GM21447 (cell line): ENCODE results near the gene KRTAP12-2.
"Not testable (repeated sequence)": the region's sequence is repeated elsewhere in the genome, so short reads cannot be mapped to it uniquely, and the experiment has no call there.

ENCODE experiments used
- ATAC-seq: cut with Tn5 transposase; IDR thresholded peaks from one replicate; pipeline ENCODE4 v1.9.1; 2021; ENCODE audit not compliant: unreplicated experiment

The KRTAP12-2 gene

DNA sequence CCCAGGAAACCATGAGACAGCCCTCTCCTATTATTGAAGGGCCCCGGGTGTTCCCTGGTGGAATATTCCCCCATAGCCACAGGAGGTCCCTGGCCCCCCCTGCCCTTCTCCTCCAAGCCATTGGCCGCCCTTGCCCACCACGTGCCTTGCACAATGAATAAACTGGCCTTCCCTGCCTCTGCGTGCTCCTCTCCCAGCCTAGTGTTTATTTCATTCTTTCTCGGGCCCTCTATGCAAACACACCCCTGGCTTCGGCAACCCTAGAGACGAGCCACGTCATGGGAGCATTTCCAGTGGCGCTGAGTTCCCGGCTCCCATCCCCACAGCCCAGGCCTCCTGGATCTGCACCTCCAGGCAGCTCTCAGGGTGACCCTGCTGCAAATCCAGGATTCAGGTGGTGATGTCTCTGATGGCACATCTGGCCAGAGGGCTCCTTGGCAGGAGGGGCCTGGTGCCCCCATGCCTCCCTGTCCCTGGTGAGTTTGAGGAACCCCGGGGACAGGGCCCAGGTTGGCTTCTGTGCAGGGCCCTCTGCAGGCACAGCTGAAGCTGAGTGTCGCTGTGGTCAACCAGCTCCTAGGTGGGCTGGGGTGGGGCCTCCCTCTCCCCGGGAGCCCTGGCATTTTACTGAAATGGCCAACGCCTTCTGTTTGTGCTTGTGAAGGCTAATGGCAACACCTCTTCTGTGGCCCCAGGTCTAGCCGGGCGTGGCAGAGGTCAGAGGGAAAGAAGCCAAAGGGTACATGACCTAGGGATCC lies 36.4 kb upstream of the KRTAP12-2 start:
- ATAC-seq, result no peak

DNA sequence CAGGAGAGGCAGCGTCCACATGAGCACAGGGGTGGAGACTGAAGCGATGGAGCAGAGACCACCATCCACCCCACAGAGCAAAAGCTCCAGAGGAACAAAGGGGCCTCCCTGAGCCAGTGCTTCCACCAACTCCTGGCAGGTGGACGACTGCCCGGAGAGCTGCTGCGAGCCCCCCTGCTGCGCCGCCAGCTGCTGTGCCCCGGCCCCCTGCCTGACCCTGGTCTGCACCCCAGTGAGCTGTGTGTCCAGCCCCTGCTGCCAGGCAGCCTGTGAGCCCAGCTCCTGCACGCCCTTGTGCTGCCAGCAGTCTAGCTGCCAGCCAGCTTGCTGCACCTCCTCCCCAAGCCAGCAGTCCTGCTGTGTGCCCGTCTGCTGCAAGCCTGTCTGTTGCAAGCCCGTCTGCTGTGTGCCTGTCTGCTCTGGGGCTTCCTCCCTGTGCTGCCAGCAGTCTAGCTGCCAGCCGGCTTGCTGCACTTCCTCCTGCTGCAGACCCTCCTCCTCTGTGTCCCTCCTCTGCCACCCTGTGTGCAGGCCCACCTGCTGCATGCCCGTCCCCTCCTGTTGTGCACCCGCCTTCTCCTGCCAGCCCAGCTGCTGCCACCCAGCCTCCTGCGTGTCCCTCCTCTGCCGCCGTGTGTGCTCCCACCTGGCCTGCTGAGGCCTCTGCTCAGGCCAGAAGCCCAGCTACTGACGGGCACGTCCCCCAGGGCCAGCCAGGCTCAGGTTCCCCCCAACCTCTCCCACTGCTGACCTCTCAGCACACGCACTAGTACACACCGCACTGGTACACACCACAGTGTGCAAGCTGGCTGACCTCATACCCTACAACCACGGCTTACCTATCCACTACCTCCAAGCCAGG lies 35.6 kb upstream of the KRTAP12-2 start:
- ATAC-seq, result no peak

GRCh38 chr21:44701541-44701940 lies 34.8 kb upstream of the KRTAP12-2 start:
- ATAC-seq, result no peak

DNA sequence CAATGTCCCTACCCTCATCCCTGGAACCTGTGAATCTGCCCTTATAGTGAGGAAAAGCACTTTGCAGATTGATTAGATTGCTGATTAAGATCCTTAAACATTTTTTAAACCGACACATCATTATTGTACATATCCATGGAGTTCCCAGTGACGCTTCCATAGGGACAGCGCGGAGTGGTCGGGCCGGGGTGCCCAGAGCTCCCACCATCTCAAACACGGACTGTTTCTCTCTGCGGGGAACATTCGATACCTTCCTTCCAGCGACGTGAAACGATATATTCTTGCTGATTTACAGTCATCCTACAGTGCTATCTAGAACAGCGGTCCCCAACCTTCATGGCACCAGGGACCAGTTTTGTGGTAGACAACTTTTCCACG lies 34.3 kb upstream of the KRTAP12-2 start:
- ATAC-seq, result no peak

- ATAC-seq, result no peak
Observed at GRCh38 chr21:44700101-44701022, 33.6 kb upstream of the KRTAP12-2 start.

DNA sequence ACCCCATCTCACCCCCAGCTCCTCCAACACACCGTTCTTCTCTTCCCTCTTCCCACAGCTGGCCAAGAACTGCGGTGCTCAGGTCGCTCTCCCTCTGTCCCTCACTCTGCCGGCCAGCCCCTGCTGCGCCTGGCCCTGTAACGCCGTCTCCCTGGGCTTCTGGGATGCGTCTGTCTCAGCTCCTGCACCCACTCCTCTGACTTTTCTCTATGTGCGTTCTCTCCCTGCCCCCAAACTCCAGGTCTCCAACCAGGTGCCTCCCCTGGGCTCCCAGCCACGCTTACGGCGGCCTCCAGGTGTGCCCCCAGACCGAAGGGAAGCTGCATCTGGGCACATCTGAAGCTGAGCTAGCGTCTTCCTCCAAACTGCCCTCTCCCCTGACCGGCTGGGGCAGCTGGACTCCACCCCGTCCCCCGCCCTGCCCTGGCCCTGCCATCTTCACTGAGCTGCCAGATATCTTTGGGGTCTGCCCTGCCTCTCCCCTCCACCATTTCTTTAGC lies 32.8 kb upstream of the KRTAP12-2 start:
- no peak for ATAC-seq

- no peak for ATAC-seq
Observed at GRCh38 chr21:44697811-44698734, 31.3 kb upstream of the KRTAP12-2 start.

GRCh38 chr21:44697172-44697810 lies 30.6 kb upstream of the KRTAP12-2 start, which contains the start of gene KRTAP10-12:
TSS of gene KRTAP10-12 (plus strand) at chr21:44697172. CDS start at chr21:44697202, 30 bp downstream.
- not testable (repeated sequence) for ATAC-seq

DNA sequence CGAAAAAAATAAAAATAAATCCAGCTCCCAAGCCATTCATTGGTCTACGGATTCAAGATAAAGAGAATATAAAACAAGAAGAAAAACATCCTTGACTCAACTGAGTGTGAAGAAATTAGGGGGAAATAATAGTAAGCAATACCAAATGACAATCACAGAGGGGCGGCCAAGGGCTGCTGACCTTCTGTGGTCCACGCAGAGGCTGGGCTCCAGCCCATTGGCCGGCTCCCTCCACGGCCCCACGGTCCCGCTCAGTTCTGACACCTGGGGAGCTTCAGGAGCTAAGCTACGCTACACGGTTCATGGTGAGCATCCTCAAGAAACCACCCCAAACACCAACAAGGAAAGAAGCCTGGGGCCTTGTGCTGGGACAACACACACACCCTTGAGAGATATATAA lies 29.8 kb upstream of the KRTAP12-2 start:
- ATAC-seq, result no peak

DNA sequence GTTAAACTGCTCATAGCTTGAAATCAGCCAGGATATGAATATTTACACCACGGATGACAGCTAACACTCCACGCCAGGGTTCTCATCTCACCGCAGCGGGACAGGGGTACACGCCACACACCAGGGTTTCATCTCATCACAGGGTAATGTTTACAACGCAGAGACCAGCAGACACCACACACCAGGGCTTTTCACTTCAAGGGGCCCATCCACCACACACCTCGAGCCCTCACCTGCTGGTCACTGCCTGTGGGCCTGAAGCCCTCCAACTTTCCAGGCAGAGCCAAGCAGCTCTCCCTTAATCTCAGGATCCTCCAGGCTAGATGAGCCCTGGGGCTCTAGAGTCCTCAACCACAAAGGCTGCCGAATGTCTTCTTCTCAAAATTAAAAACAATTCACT lies 28.9 kb upstream of the KRTAP12-2 start:
- ATAC-seq, result no peak

DNA sequence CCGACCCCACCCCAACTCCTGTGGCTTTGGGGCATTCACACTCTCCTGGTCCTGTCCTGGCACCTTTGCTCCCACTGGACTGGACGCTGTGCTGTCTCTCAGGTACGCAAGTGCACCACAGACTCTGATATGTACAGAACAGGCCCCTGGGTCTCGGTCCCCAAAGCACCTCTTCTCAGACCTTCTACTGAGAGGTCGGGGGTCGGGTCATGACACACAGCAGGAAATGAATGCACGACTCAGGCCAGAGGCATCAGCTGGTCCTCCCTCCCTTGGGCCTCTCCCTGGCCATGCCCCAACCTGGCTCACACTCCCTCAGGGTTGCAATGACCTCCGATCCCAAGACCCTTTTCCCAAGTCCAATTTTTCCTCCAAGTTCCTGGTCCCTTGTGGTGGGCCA lies 28.5 kb upstream of the KRTAP12-2 start:
- no peak for ATAC-seq

- no peak for ATAC-seq
Observed at GRCh38 chr21:44694776-44695175, 28.0 kb upstream of the KRTAP12-2 start.

DNA sequence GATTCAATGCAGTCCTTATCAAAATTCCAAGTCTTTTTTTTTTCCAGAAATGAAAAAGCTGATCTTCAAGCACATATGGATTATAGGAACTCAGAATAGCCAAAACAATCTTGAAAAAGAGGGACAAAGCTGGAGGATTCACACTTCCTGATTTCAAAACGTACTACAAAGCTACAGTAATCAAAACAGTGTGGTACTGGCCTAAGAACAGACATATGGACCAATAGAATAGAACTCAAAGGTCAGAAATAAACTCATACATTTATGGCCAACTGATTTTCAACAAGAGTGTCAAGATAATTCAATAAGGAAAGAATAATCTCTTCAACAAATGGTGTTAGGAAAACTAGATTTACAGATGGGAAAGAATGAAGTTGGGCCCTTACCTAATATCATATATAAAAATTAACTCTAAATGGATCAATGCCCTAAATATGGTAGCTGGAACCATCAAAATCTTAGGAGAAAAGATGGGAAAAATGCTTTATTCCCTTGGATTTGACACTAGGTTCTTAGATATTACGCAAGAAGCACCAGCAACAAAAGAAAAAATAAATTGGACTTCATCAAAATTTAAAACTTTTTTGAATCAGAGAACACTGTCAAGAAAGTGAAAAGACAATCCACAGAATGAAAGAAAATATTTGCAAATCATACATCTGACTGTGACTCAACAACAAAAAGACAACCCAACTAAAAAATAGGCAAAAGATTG lies 26.2 kb upstream of the KRTAP12-2 start:
- ATAC-seq, result no peak

DNA sequence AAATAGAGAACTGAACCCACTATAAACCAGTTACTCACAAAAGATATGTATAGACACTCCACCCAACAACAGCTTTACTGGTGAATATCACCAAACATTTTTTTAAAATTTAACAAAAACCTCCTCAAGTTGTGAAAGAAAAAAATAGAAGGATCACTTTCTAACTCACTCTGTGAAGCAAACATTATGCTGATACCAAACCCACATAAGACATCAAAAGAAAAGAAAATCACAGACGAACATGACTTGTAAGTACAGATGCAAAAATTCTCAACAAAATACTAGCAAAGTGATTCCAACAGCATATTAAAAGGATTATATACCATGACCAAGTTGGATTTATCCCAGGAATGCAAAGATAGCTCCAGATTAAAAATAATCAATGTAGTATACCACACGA lies 25.0 kb upstream of the KRTAP12-2 start:
- no peak for ATAC-seq

DNA sequence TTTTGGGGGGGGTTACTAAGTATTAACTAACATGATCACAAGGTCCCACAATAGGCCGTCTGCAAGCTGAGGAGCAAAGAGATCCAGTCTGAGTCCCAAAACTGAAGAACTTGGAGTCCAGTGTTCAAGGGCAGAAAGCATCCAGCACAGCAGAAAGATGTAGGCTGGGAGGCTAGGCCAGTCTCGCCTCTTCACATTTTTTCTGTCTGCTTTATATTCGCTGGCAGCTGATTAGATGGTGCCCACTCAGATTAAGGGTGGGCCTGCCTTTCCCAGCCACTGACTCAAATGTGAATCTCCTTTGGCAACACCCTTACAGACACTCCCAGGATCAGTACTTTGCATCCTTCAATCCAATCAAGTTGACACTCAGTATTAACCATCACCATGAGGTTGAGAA lies 23.0 kb upstream of the KRTAP12-2 start:
- not testable (repeated sequence) for ATAC-seq

GRCh38 chr21:44687671-44688070 lies 20.9 kb upstream of the KRTAP12-2 start:
- no peak for ATAC-seq

GRCh38 chr21:44686843-44687561 lies 20.3 kb upstream of the KRTAP12-2 start:
- ATAC-seq, result no peak
